ENCODE results near the gene NLK. TPM values are rescaled to one million over a fixed set of nuclear protein-coding genes. Genes with fewer than 3 reads are reported as not detected.
A peak's percentile ranks its signal among the peaks of the same experiment; 100 is the strongest.

Gene NLK
- total RNA-seq, 1 donor from 2014 or later: 30.6 TPM

- H3K27me3 Mint-ChIP-seq (ENCODE audit: low read depth, unreplicated experiment): no peaks in the 10 kb centered on the region
- DNase-seq (ENCODE audit: low read depth) (no peak), FAIRE-seq (no peak)
- H2AFZ ChIP-seq (ENCODE audit: low read depth, low read length): no peak overlapping the region
- peaks cover 45% of the 10 kb centered on the region for H4K20me1 ChIP-seq (ENCODE audit: insufficient read depth, low read length)
- no peak overlapping the region for H3K9ac ChIP-seq (ENCODE audit: low read length)
- peaks cover 5% of the 10 kb centered on the region for H3K4me1 Mint-ChIP-seq (ENCODE audit: low read depth, unreplicated experiment)
- TF ChIP-seq EZH2 (IDR thresholded peaks at IDR 0.05; ENCODE audit: insufficient read depth, low read length): no peak
- TF ChIP-seq CTCF (IDR thresholded peaks at IDR 0.05; ENCODE audit: insufficient read depth, low read depth, low read length): no peak
- H3K79me2 ChIP-seq (ENCODE audit: insufficient read depth, low read length): peaks cover 81% of the 10 kb centered on the region
- no peaks in the 10 kb centered on the region for H3K36me3 ChIP-seq (ENCODE audit: insufficient read depth, low read length)
- H3K9me3 Mint-ChIP-seq (ENCODE audit: unreplicated experiment): no peaks in the 10 kb centered on the region
- peaks cover 2% of the 10 kb centered on the region for H3K36me3 Mint-ChIP-seq (ENCODE audit: low read depth, unreplicated experiment)
- H3K27ac ChIP-seq (ENCODE audit: low read depth, low read length): no peak overlapping the region
- H3K4me1 ChIP-seq (ENCODE audit: insufficient read depth, low read length): no peaks in the 10 kb centered on the region
- no peak overlapping the region for H3K4me2 ChIP-seq (ENCODE audit: low read length)
- H3K4me3 ChIP-seq (ENCODE audit: insufficient read depth, low read depth, low read length): no peak overlapping the region
- H3K27me3 ChIP-seq (ENCODE audit: insufficient read depth, low read length): no peaks in the 10 kb centered on the region
- no peaks in the 10 kb centered on the region for H3K9me3 ChIP-seq (ENCODE audit: insufficient read depth, low read depth, low read length)
- H3K4me3 Mint-ChIP-seq (ENCODE audit: unreplicated experiment): no peak overlapping the region
- no peak overlapping the region for H3K27ac Mint-ChIP-seq (ENCODE audit: unreplicated experiment)
Measured at GRCh38 chr17:28105501-28105900, 63.0 kb downstream of the NLK start.

GRCh38 chr17:28110184-28110583, 67.7 kb downstream of the NLK start:
- H4K20me1 ChIP-seq (ENCODE audit: insufficient read depth, low read length): peaks cover 47% of the 10 kb centered on the region
- no peaks in the 10 kb centered on the region for H3K9me3 Mint-ChIP-seq (ENCODE audit: unreplicated experiment)
- no peak overlapping the region for H3K4me2 ChIP-seq (ENCODE audit: low read length)
- TF ChIP-seq EZH2 (IDR thresholded peaks at IDR 0.05; ENCODE audit: insufficient read depth, low read length) (no peak), CTCF (IDR thresholded peaks at IDR 0.05; ENCODE audit: insufficient read depth, low read depth, low read length) (no peak)
- H3K36me3 ChIP-seq (ENCODE audit: insufficient read depth, low read length): no peaks in the 10 kb centered on the region
- H3K27ac Mint-ChIP-seq (ENCODE audit: unreplicated experiment): no peak overlapping the region
- FAIRE-seq (no peak), DNase-seq (ENCODE audit: low read depth) (no peak)
- H3K9me3 ChIP-seq (ENCODE audit: insufficient read depth, low read depth, low read length): no peaks in the 10 kb centered on the region
- no peaks in the 10 kb centered on the region for H3K27me3 ChIP-seq (ENCODE audit: insufficient read depth, low read length)
- H2AFZ ChIP-seq (ENCODE audit: low read depth, low read length): no peak overlapping the region
- H3K4me1 ChIP-seq (ENCODE audit: insufficient read depth, low read length): peaks cover 5% of the 10 kb centered on the region
- H3K79me2 ChIP-seq (ENCODE audit: insufficient read depth, low read length): peaks cover 75% of the 10 kb centered on the region
- H3K27me3 Mint-ChIP-seq (ENCODE audit: low read depth, unreplicated experiment): no peaks in the 10 kb centered on the region
- H3K4me3 ChIP-seq (ENCODE audit: insufficient read depth, low read depth, low read length): no peak overlapping the region
- H3K4me1 Mint-ChIP-seq (ENCODE audit: low read depth, unreplicated experiment): peaks cover 24% of the 10 kb centered on the region
- H3K9ac ChIP-seq (ENCODE audit: low read length): no peak overlapping the region
- H3K36me3 Mint-ChIP-seq (ENCODE audit: low read depth, unreplicated experiment): peaks cover 2% of the 10 kb centered on the region
- no peak overlapping the region for H3K27ac ChIP-seq (ENCODE audit: low read depth, low read length)
- H3K4me3 Mint-ChIP-seq (ENCODE audit: unreplicated experiment): no peak overlapping the region

- H3K36me3 Mint-ChIP-seq (ENCODE audit: low read depth, unreplicated experiment): peaks cover 2% of the 10 kb centered on the region
- Histone ChIP-seq H3K9me3 (ENCODE audit: insufficient read depth, low read depth, low read length) (no peaks in the 10 kb centered on the region), H3K4me1 (ENCODE audit: insufficient read depth, low read length) (peaks cover 5% of the 10 kb centered on the region), H3K27me3 (ENCODE audit: insufficient read depth, low read length) (no peaks in the 10 kb centered on the region), H3K79me2 (ENCODE audit: insufficient read depth, low read length) (peaks cover 82% of the 10 kb centered on the region), H2AFZ (ENCODE audit: low read depth, low read length) (no peak overlapping the region), H3K27ac (ENCODE audit: low read depth, low read length) (no peak overlapping the region), H4K20me1 (ENCODE audit: insufficient read depth, low read length) (peaks cover 49% of the 10 kb centered on the region), H3K4me3 (ENCODE audit: insufficient read depth, low read depth, low read length) (no peak overlapping the region), H3K36me3 (ENCODE audit: insufficient read depth, low read length) (no peaks in the 10 kb centered on the region), H3K4me2 (ENCODE audit: low read length) (no peak overlapping the region), H3K9ac (ENCODE audit: low read length) (no peak overlapping the region)
- FAIRE-seq (no peak), DNase-seq (ENCODE audit: low read depth) (no peak)
- no peaks in the 10 kb centered on the region for H3K9me3 Mint-ChIP-seq (ENCODE audit: unreplicated experiment)
- peak overlapping the region; percentile 26 for H3K27ac Mint-ChIP-seq (ENCODE audit: unreplicated experiment)
- H3K4me1 Mint-ChIP-seq (ENCODE audit: low read depth, unreplicated experiment): peaks cover 20% of the 10 kb centered on the region
- TF ChIP-seq EZH2 (IDR thresholded peaks at IDR 0.05; ENCODE audit: insufficient read depth, low read length) (no peak), CTCF (IDR thresholded peaks at IDR 0.05; ENCODE audit: insufficient read depth, low read depth, low read length) (no peak)
- H3K4me3 Mint-ChIP-seq (ENCODE audit: unreplicated experiment): no peak overlapping the region
- no peaks in the 10 kb centered on the region for H3K27me3 Mint-ChIP-seq (ENCODE audit: low read depth, unreplicated experiment)
Measured at GRCh38 chr17:28112181-28112580, 69.7 kb downstream of the NLK start.

All from astrocyte (in vitro differentiated cells and primary cell).